Colon (tissue), 2 donors: ENCODE data around the gene ZKSCAN2.

Experiments
- FAIRE-seq: peaks from 2 replicates; lab custom pipeline; 2012; peaks lifted over from hg19 to GRCh38; lab: Jason Lieb, UNC
- donor health status: control.
- donor health status: control.

The ZKSCAN2 gene

GRCh38 chr16:25257470-25257955, at the start of gene ZKSCAN2:
TSS of gene ZKSCAN2 (minus strand) at chr16:25257845. CDS start at chr16:25257127, 718 bp downstream.
- FAIRE-seq: no peak

DNA sequence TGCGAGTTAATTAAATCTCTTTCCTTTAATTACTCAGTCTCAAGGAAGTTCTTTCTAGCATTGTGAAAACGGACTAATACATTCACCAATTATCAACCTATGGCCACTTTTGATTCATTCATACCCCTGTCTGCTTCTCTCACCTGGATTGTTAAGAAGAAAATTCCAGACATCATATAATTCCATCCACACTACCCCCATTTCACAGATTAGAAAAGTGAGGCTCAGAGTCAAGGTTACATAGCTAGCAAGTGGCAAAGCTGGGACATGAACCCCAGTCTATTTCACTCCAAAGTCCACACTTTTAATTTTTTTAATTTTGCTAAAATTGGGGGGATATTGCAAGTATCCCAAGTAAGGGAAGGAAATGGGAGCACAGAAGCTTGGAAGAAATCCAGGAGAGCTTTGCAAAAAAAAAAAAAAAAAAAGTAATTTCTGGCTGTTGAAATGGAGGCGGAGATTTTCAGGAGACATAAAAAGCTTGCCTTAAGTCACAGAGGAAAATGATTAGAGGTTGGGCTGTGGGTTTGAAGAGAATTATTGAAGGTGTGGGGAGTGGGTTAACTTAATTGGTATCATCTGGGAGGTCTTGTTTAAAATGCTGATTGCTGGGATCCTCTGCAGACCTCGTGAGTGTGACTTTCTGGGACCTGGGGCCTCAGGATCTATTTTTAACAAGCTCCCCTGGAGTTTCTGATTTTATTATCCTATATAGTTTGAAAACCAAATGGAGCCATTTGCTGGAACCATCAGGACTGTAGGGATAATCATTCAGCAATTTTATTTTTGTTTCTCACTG, 42.3 kb upstream of the ZKSCAN2 start:
- no peak for FAIRE-seq

- FAIRE-seq: no peak
Observed at GRCh38 chr16:25298165-25298872, 40.7 kb upstream of the ZKSCAN2 start.

DNA sequence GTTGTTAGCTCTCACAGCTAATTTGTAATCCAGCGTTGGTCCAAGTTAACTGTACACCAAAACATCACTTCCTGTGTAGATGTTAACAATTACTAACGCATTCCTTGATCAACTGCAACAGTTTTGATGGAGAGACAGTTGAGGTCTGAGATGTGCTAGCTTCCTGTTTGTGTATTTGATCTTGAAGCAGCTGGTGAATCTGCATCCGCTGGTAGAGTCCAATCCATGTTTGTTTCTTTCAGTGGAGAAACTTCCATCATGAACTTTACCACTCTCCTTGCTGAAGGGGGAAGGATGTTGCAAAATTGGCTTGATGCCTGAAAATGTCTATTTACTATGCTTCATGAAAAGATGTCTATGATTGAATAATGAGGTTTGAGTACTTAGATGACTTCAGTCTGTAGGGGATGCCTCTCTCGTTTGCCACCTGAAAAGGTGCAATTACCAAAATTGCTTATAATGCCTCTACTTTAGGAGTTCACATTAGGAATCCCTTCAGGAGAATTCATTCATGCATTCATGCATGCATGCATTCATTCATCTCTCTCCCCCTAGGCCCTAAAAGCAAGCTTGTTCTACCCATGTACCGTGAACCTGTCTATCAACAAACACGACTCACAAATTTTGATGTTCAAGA, 39.6 kb upstream of the ZKSCAN2 start:
- FAIRE-seq: no peak

- no peak for FAIRE-seq
Observed at GRCh38 chr16:25291580-25291979, 33.9 kb upstream of the ZKSCAN2 start.

DNA sequence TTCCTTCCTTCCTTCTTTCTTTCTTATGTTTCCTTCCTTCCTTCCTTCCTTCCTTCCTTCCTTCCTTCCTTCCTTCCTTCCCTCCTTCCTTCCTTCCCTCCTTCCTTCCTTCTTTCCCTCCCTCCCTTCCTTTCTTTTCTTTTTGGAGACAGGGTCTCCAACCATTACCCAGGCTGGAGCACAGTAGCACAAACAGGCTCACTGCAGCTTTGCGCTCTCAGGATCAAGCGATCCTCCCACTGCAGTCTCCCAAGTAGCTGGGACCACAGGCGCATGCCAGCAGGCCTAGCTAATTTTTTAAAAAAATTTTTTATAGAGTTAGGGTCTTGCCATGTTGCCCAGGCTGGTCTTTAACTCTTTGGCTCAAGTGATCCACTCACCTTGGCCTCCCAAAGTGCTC, 31.8 kb upstream of the ZKSCAN2 start:
- FAIRE-seq: no peak

DNA sequence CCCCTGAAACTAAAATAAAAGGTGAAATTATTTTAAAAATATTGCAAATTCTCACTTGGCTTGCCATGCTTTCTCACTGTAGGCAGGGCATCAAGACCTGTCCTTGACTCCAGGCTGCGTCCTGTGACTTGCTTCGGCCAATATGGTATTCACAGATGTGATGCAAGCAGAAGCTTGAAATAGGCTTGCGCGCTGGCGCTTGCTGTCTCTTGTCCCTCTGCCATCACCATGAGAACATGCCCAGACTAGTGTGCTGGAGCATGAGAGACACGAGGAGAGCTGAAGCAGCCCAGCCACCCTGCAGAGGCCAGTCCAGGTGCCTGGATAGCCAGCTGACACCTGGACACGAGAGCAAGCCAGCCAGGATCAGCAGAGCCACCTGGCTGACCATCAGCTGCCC, 21.8 kb upstream of the ZKSCAN2 start:
- FAIRE-seq: no peak

- no peak for FAIRE-seq
Observed at GRCh38 chr16:25271421-25271820, 13.8 kb upstream of the ZKSCAN2 start.

DNA sequence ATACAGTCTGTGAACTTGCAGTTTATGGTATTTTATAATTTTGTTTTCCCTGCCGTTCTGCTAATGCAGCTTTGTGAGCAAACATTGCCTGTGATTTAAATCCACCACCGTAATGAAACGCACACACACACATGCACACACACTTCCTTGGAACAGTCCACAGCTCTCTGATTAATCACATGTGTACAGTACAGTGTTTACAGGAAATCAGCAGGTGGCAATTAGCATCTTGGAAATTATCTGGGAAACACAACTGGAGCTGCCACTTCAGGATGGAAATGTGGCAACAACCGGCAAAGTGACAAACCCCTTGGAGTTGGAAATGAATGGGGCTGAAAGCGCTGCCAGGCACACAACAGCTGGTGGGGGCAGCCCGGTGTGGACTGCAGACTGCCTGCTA, 12.9 kb upstream of the ZKSCAN2 start:
- no peak for FAIRE-seq

DNA sequence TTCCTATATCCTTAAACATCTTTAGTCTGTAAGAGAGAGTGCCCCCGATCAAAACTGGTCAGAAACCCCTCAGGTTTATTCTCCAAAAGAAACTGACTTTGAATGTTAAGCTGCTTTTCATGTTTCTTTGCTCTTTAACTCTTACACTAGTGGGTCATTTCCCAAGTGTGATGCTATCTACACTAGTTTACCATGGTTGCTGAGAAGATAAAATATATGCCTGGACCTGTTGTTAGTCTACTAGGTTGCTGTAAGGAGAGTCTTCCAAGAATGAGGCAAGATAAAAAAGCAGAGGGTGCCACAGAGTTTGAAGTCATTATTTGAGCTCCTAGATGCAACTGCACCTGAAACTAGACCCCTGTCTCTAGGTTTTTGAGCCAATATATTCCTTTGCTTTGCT, 12.2 kb upstream of the ZKSCAN2 start:
- no peak for FAIRE-seq

DNA sequence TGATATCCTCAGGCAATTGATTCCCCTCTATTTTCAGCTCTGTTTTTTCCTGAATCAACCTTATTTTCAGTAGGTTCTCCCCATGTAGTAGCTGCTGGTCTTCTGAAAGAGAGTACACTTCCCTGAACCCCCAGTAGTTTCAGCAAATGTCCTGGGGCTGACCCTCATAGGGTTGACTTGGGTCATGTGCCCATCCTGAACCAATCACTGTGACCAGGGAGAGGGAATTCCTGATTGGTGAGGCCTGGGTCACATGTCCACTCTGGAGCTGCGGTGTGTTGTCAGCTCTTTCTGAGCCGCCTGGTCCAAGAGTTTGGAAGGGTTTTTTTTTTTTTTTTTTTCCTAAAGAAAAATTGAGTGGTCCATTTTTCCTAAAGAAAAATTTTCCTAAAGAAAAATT, 8.3 kb upstream of the ZKSCAN2 start:
- no peak for FAIRE-seq

DNA sequence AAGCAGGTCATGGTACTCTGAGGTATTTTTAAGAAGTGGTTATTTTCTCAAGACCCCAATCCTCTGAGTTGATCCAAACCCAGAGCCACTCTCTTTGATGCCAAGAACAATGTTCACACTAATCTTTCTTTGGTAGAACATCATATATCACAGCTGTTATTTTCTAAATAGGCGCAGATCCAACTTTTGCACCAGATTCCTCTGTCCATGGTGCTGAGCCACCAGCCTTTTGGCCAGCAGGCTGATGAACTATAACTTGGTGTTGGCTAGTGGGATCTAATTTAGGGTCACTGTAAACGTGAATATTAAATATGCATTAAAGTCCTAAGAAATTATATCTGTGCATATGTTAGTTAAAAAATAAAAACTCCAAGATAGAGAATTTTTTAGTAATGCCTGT, 7.0 kb upstream of the ZKSCAN2 start:
- no peak for FAIRE-seq

DNA sequence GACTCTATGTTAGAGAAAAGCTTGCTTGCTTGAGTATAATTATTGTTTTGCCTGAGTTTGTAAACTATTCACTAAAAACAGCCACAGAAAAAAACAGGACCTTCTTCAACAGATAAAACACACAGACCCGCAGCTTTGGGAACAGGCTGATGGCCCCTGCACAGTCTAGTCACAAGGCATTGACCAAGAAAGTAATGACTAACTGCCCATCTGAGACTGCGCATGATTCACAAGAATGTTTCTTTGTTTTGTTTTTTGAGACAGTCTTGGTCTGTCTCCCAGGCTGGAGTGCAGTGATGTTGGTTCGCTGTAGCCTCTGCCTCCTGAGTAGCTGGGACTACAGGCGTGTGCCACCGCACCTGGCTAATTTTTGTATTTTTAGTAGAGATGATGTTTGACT, 2.8 kb upstream of the ZKSCAN2 start:
- no peak for FAIRE-seq

DNA sequence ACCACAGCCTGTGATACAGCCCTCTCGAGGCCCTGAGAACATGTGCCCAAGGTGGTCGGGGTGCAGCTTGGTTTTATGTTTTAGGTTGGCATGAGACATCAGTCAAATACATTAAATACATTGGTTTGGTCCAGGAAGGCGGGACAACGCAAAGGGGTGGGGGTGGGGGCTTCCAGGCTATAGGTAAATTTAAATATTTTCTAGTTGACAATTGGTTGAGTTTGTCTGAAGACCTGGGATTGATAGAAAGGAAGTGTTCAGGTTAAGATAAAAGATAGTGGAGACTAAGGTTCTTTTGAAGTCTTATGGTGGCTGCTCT, 1.2 kb upstream of the ZKSCAN2 start:
- no peak for FAIRE-seq

GRCh38 chr16:25257956-25258860, 563 bp upstream of the ZKSCAN2 start:
- FAIRE-seq: no peak

GRCh38 chr16:25256695-25257469, 763 bp downstream of the ZKSCAN2 start:
- no peak for FAIRE-seq

GRCh38 chr16:25253322-25253721, 4.3 kb downstream of the ZKSCAN2 start:
- FAIRE-seq: no peak

- FAIRE-seq: no peak
Observed at GRCh38 chr16:25250467-25250866, 7.2 kb downstream of the ZKSCAN2 start.

- no peak for FAIRE-seq
Observed at GRCh38 chr16:25235991-25236390, 21.7 kb downstream of the ZKSCAN2 start.

- no peak for FAIRE-seq
Observed at GRCh38 chr16:25228372-25228771, 29.3 kb downstream of the ZKSCAN2 start.

DNA sequence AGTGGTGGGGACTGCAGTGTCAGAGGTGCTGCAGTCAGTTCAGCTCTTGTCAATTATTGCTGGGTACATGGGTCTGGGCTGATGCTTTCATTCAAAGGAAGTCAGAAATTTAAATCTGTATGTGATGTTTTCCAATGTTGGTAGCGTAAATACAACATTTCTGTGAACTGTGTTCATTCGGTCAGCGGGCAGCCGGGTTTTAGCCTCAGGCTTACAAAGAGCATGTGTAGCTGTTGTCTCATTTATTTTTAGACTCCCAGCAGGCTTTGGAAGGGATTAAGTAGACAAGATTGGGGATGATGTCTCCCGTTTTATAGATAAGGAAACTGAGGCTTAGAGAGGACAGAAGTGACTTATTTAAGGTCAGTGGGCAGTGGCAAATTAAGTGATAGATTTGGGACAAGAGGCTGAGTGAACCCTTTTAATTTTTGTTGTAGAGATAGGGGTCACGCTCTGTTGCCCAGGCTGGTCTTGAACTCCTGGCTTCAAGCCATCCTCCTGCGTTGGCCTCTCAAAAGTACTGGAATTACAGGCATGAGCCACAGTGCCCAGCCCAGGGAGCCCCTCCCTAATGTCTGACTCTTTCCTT, 32.8 kb downstream of the ZKSCAN2 start:
- FAIRE-seq: no peak
